Kidney epithelial cell (primary cell): ENCODE data around the gene PLB1. TPM values are rescaled to one million over a fixed set of nuclear protein-coding genes. Genes with fewer than 3 reads are reported as not detected.

ENCODE experiments used
- DNase-seq: peaks from one replicate; pipeline ENCODE4 v3.0.0-alpha.2; 2010; ENCODE audit warnings: low read depth
- H3K27me3 ChIP-seq: 2 replicates; pipeline ENCODE4 v1.6.0; 2011; ENCODE audit warnings: low read length; ENCODE audit not compliant: control insufficient read depth, insufficient read depth
- H3K36me3 ChIP-seq: 2 replicates; pipeline ENCODE4 v1.5.1; 2011; ENCODE audit warnings: low read length; ENCODE audit not compliant: control insufficient read depth, insufficient read depth
- H3K4me3 ChIP-seq: 2 replicates; pipeline ENCODE4 v1.5.1; 2011; ENCODE audit warnings: low read depth, mild to moderate bottlenecking, control low read depth, low read length
- CTCF ChIP-seq: IDR thresholded peaks from 2 replicates; pipeline ENCODE4 v1.5.1; 2011; ENCODE audit warnings: mild to moderate bottlenecking, moderate library complexity, low read length, control low read depth, inconsistent platforms; ENCODE audit not compliant: insufficient read depth, poor library complexity, severe bottlenecking
- total RNA-seq: library from RNA; depleted of rRNA; stranded (reverse); fragments of >200 nt; gene quantifications from 2 replicates; pipeline ENCODE4 v1.2.3, GENCODE V29; 2015

PLB1 gene
- total RNA-seq, 1 donor from 2014 or later: 0.25 TPM

GRCh38 chr2:28612131-28612812, 116.4 kb downstream of the PLB1 start:
- no peak overlapping the region for H3K4me3 ChIP-seq
- H3K27me3 ChIP-seq: no peaks in the 10 kb centered on the region
- no peaks in the 10 kb centered on the region for H3K36me3 ChIP-seq
- TF ChIP-seq CTCF: no peak
- no peak for DNase-seq

GRCh38 chr2:28613186-28613585, 117.3 kb downstream of the PLB1 start:
- no peak for DNase-seq
- no peak for TF ChIP-seq CTCF
- no peak overlapping the region for H3K4me3 ChIP-seq

GRCh38 chr2:28613633-28614501, 118.0 kb downstream of the PLB1 start:
- H3K27me3 ChIP-seq: no peaks in the 10 kb centered on the region
- TF ChIP-seq CTCF: no peak
- DNase-seq: peak; percentile 100
- no peak overlapping the region for H3K4me3 ChIP-seq
- no peaks in the 10 kb centered on the region for H3K36me3 ChIP-seq

More at GRCh38 chr2:28613186-28613585, 117.3 kb downstream of the PLB1 start:
- H3K36me3 ChIP-seq: no peaks in the 10 kb centered on the region
- H3K27me3 ChIP-seq: no peaks in the 10 kb centered on the region

GRCh38 chr2:28615706-28616105, 119.8 kb downstream of the PLB1 start:
- Histone ChIP-seq H3K36me3 (no peaks in the 10 kb centered on the region), H3K27me3 (no peaks in the 10 kb centered on the region), H3K4me3 (no peak overlapping the region)
- no peak for TF ChIP-seq CTCF
- DNase-seq: no peak

GRCh38 chr2:28616396-28616999, 120.6 kb downstream of the PLB1 start:
- no peaks in the 10 kb centered on the region for H3K36me3 ChIP-seq
- no peak overlapping the region for H3K4me3 ChIP-seq
- no peak for TF ChIP-seq CTCF
- DNase-seq: no peak
- no peaks in the 10 kb centered on the region for H3K27me3 ChIP-seq
